B cell (primary cell): Measurements from ENCODE around the gene TBXAS1. TPM values are rescaled to one million over a fixed set of nuclear protein-coding genes. Genes with fewer than 3 reads are reported as not detected.

ENCODE experiments used
- ATAC-seq: fragments of 200-7000 bp; cut with Tn5 transposase; one replicate; pipeline ENCODE4 v1.10.0; 2021; ENCODE audit warnings: low read depth, mild to moderate bottlenecking, moderate number of reproducible peaks, moderate library complexity
- CTCF ChIA-PET: fragments of 350-600 bp; sonication (Branson Sonifier 250); formaldehyde crosslinking; loops from one replicate; lab custom pipeline; 2021; ENCODE audit warnings: antibody characterized with exemption, inconsistent platforms; lab: Charles Lee
- POLR2A ChIA-PET: fragments of 350-600 bp; sonication (Branson Sonifier 250); formaldehyde crosslinking; loops from one replicate; lab custom pipeline; 2021; ENCODE audit warnings: antibody characterized with exemption; lab: Charles Lee
- DNase-seq: peaks from one replicate; pipeline ENCODE4 v3.0.0; 2013
- H2AFZ ChIP-seq: 2 replicates; pipeline ENCODE4 v1.6.1; 2012; ENCODE audit warnings: mild to moderate bottlenecking, low read depth, low read length; ENCODE audit not compliant: insufficient read depth, poor library complexity, severe bottlenecking
- H3K27ac ChIP-seq, 2 donors: 1 replicate in 1 of 2; 2 replicates in 1 of 2; pipeline ENCODE4 v1.5.1; 2012 to 2013; ENCODE audit warnings: low read length in 2 of 2, mild to moderate bottlenecking in 2 of 2, moderate library complexity in 1 of 2
- H3K27me3 ChIP-seq, 4 experiments: fragments of 200-600 bp in 1 of 4; sonication (generic) in 1 of 4; replicated peaks in 1 of 4; 1 replicate in 2 of 4; 2 replicates in 2 of 4; pipeline versions ENCODE4 v1.6.1 to v1.7.0; 2013 to 2016; ENCODE audit warnings: low read length in 3 of 4, mild to moderate bottlenecking in 2 of 4, mixed read lengths in 1 of 4, moderate library complexity in 1 of 4; ENCODE audit not compliant: insufficient read depth in 4 of 4, control insufficient read depth in 3 of 4; ENCODE audit errors: control extremely low read depth in 1 of 4
- H3K36me3 ChIP-seq, 2 experiments: replicated peaks in 1 of 2; 1 replicate in 1 of 2; 2 replicates in 1 of 2; pipeline versions ENCODE4 v1.6.1 to v1.7.1; 2013; ENCODE audit warnings: low read length in 1 of 2; ENCODE audit not compliant: insufficient read depth in 2 of 2, control insufficient read depth in 1 of 2; ENCODE audit errors: control extremely low read depth in 1 of 2, extremely low read depth in 1 of 2
- H3K4me1 ChIP-seq, 2 donors: fragments of 200-600 bp in 1 of 2; sonication (generic) in 1 of 2; 1 replicate in 1 of 2; 2 replicates in 1 of 2; pipeline versions ENCODE4 v1.5.1 to v1.6.1; 2013 to 2017; ENCODE audit warnings: low read length in 2 of 2; ENCODE audit not compliant: control insufficient read depth in 2 of 2, insufficient read depth in 2 of 2
- H3K4me2 ChIP-seq: replicated peaks from 2 replicates; pipeline ENCODE3; 2012; ENCODE audit warnings: mild to moderate bottlenecking, low read depth, low read length; ENCODE audit not compliant: poor library complexity, severe bottlenecking
- H3K4me3 ChIP-seq, 5 experiments: fragments of 200-600 bp in 1 of 5; sonication (generic) in 1 of 5; 1 replicate in 3 of 5; 2 replicates in 2 of 5; pipeline versions ENCODE4 v1.5.1 to v1.7.0; 2011 to 2016; ENCODE audit warnings: low read length in 4 of 5, mild to moderate bottlenecking in 4 of 5, low read depth in 2 of 5, control low read depth in 1 of 5, moderate library complexity in 1 of 5; ENCODE audit not compliant: insufficient read depth in 1 of 5; ENCODE audit errors: control extremely low read depth in 1 of 5, extremely low read depth in 1 of 5
- H3K79me2 ChIP-seq: fragments of 200-600 bp; sonication (generic); one replicate; pipeline ENCODE4 v1.6.0; 2016; ENCODE audit warnings: low read length; ENCODE audit not compliant: control insufficient read depth, insufficient read depth
- H3K9ac ChIP-seq: fragments of 200-600 bp; sonication (generic); 2 replicates; pipeline ENCODE4 v1.6.1; 2017; ENCODE audit warnings: mild to moderate bottlenecking, low read length, moderate library complexity
- H3K9me3 ChIP-seq, 3 donors: one replicate each; pipeline versions ENCODE4 v1.6.1 to v1.7.1; 2013; ENCODE audit warnings: low read length in 2 of 3; ENCODE audit not compliant: control insufficient read depth in 2 of 3, insufficient read depth in 1 of 3; ENCODE audit errors: control extremely low read depth in 1 of 3
- H4K20me1 ChIP-seq: 2 replicates; pipeline ENCODE4 v1.6.0; 2012; ENCODE audit warnings: mild to moderate bottlenecking, low read length; ENCODE audit not compliant: insufficient read depth, control insufficient read depth, poor library complexity, severe bottlenecking
- H3K27ac Mint-ChIP-seq: one replicate; pipeline ENCODE4 v1.8.0; 2021; ENCODE audit warnings: mixed read lengths
- H3K27me3 Mint-ChIP-seq: one replicate; pipeline ENCODE4 v1.8.0; 2021; ENCODE audit warnings: mixed read lengths
- H3K4me1 Mint-ChIP-seq: one replicate; pipeline ENCODE4 v1.8.0; 2021; ENCODE audit warnings: mixed read lengths
- H3K4me3 Mint-ChIP-seq: one replicate; pipeline ENCODE4 v1.8.0; 2021; ENCODE audit warnings: mixed read lengths
- H3K9me3 Mint-ChIP-seq: one replicate; pipeline ENCODE4 v1.8.0; 2022; ENCODE audit warnings: mixed read lengths; ENCODE audit not compliant: insufficient read depth
- EZH2 ChIP-seq: IDR thresholded peaks from 2 replicates; pipeline ENCODE4 v1.6.1; 2012; ENCODE audit warnings: borderline replicate concordance, low read depth, mild to moderate bottlenecking, moderate library complexity, low read length; ENCODE audit not compliant: insufficient read depth, poor library complexity, severe bottlenecking
- whole genome bisulfite sequencing: methylation state at CpG from one replicate; pipeline ENCODE4 v1.1.5; 2013; ENCODE audit warnings: missing lambda C conversion rate; ENCODE audit not compliant: insufficient coverage; 5-methylcytosine and 5-hydroxymethylcytosine counted together
- intact Hi-C: fragments of 100-400 bp; cut with micrococcal nuclease; formaldehyde crosslinking; loops from one replicate; pipeline ENCODE4 v1.10.0; 2022
- polyA plus RNA-seq: library from polyadenylated mRNA; depleted of rRNA; stranded (reverse); fragments of >200 nt; gene quantifications from 2 replicates; pipeline ENCODE4 v1.2.3, GENCODE V29; 2012
- total RNA-seq, 2 donors: library from RNA; stranded (reverse); fragments of 120-200 nt in 1 of 2; gene quantifications; 1 replicate in 1 of 2; 2 replicates in 1 of 2; pipeline versions ENCODE4 v1.2.3 to v1.2.4, GENCODE V29; 2013 to 2022
- TF ChIP-seq, protein P1 (sequence below): fragments of 200-600 bp; IDR thresholded peaks from one replicate; pipeline ENCODE4 v1.8.0; 2022; ENCODE audit warnings: antibody characterized with exemption, mild to moderate bottlenecking

TBXAS1 gene
- total and polyA plus RNA-seq, 2 donors (not counting 1 experiment from before 2014, with no cell fraction given): 8.1 to 21.0 TPM

DNA sequence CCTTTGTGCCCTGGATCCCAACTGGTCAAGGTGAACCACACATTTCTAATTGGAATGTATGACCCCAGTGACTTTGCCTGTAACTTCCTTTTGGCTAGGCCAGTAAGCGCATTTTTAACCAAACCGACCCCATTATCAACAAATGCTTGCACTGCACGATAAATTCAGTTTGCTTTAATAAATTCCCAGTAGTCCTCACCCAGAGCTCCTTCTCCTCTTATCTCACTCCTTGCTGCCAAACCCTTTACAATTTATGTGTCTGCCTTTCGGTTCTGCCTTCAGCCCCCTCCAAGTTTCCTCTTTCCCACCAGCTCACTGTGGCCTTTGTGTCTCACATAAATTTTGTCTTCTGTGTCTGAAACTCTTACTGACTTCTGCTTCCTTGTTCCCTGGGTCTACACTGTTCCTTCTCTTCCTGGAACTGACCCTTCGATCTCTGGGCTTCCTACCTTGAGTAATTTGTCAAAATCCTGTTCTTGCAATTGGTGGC, 59.0 kb downstream of the TBXAS1 start:
- 51% methylated on average over 5 of the region's 5 CpGs for WGBS
- Mint-ChIP-seq H3K4me3 (no peak overlapping the region), H3K9me3 (peaks cover 3% of the 10 kb centered on the region), H3K27ac (no peak overlapping the region), H3K27me3 (peaks cover 3% of the 10 kb centered on the region), H3K4me1 (no peaks in the 10 kb centered on the region)
- TF ChIP-seq EZH2: no peak
- TF ChIP-seq, protein P1, sequence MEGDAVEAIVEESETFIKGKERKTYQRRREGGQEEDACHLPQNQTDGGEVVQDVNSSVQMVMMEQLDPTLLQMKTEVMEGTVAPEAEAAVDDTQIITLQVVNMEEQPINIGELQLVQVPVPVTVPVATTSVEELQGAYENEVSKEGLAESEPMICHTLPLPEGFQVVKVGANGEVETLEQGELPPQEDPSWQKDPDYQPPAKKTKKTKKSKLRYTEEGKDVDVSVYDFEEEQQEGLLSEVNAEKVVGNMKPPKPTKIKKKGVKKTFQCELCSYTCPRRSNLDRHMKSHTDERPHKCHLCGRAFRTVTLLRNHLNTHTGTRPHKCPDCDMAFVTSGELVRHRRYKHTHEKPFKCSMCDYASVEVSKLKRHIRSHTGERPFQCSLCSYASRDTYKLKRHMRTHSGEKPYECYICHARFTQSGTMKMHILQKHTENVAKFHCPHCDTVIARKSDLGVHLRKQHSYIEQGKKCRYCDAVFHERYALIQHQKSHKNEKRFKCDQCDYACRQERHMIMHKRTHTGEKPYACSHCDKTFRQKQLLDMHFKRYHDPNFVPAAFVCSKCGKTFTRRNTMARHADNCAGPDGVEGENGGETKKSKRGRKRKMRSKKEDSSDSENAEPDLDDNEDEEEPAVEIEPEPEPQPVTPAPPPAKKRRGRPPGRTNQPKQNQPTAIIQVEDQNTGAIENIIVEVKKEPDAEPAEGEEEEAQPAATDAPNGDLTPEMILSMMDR: no peak
- no peaks in the 10 kb centered on the region for H4K20me1 ChIP-seq
- no peak for DNase-seq
- H2AFZ ChIP-seq: no peak overlapping the region
- ChIA-PET CTCF (no interaction called here), POLR2A (no interaction called here)
- no peak overlapping the region for H3K4me3 ChIP-seq
- no peak overlapping the region for H3K4me2 ChIP-seq
- peaks cover 0 to 4% (median 0%) of the 10 kb centered on the region in 3 donors for H3K9me3 ChIP-seq
- no peak overlapping the region for H3K27ac ChIP-seq
- H3K27me3 ChIP-seq: no peaks in the 10 kb centered on the region
- intact Hi-C loops: no loop called here
- no peak for ATAC-seq
- no peak overlapping the region for H3K9ac ChIP-seq
- H3K4me1 ChIP-seq: no peaks in the 10 kb centered on the region
- no peaks in the 10 kb centered on the region for H3K79me2 ChIP-seq
- H3K36me3 ChIP-seq: no peaks in the 10 kb centered on the region

DNA sequence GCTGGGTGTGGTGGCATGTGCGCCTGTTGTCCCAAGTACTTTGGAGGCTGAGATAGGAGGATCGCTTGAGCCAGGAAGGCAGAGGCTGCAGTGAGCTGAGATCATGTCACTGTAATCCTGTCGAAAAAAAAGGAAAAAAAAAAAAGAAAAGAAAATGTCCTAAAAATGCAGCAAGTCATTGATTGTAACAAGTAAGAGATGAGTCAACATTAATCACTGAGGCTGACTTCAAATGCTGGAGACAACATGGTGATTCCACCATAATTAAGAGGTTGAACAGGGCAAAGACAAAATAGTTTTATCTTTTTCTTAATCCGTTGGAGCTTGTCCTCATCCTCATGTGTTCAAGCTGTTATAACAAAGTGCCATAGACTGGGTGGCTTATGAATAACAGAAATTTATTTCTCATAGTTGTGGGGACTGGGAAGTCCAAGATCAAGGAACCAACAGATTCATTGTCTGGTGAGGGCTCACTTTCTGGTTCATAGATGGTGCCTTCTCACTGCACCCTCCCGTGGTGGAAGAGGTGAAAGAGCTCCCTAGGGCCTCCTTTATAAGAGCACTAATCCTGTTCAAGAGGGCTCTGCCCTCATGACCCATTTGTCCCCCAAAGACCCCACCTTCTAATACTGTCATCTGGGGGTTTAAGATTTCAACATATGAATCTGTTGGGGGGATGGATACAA, 60.3 kb downstream of the TBXAS1 start:
- Histone ChIP-seq H3K27ac (no peak overlapping the region), H3K4me3 (no peak overlapping the region), H3K36me3 (no peaks in the 10 kb centered on the region), H4K20me1 (no peaks in the 10 kb centered on the region), H3K4me2 (no peak overlapping the region), H3K9ac (no peak overlapping the region), H2AFZ (no peak overlapping the region), H3K79me2 (no peaks in the 10 kb centered on the region), H3K4me1 (peaks cover 7% of the 10 kb centered on the region in 2 donors), H3K27me3 (no peaks in the 10 kb centered on the region), H3K9me3 (peaks cover 0 to 4% (median 0%) of the 10 kb centered on the region in 3 donors)
- Mint-ChIP-seq H3K4me3 (no peak overlapping the region), H3K9me3 (peaks cover 3% of the 10 kb centered on the region), H3K27me3 (peaks cover 3% of the 10 kb centered on the region), H3K4me1 (peaks cover 8% of the 10 kb centered on the region), H3K27ac (no peak overlapping the region)
- TF ChIP-seq EZH2: no peak
- TF ChIP-seq, protein P1: no peak
- CTCF ChIA-PET: interaction anchor here (0.7 to 0.9 kb wide), 2 partner anchors 11 to 1159 kb away, joined by 3 read pairs; no protein-coding TSS in a partner anchor
- ATAC-seq: no peak
- no peak for DNase-seq
- POLR2A ChIA-PET: no interaction called here
- WGBS: 100% methylated on average over 2 of the region's 5 CpGs
- intact Hi-C loops: no loop called here
